Body of pancreas (tissue), 4 donors: ENCODE data around the gene IFI30.

ENCODE experiments used
- POLR2A ChIP-seq, 3 donors: fragments of 450-650 bp; IDR thresholded peaks; one replicate each; pipeline ENCODE4 v1.6.1; 2016; ENCODE audit warnings: antibody characterized with exemption in 3 of 3, mild to moderate bottlenecking in 2 of 3
- TF ChIP-seq, protein P1 (sequence below), 7 experiments: fragments of 450-650 bp in 4 of 7; fragments of 200-600 bp in 3 of 7; sonication (generic) in 3 of 7; IDR thresholded peaks; one replicate each; pipeline ENCODE4 v1.5.1; 2016 to 2019; ENCODE audit warnings: antibody characterized with exemption in 7 of 7

DNA sequence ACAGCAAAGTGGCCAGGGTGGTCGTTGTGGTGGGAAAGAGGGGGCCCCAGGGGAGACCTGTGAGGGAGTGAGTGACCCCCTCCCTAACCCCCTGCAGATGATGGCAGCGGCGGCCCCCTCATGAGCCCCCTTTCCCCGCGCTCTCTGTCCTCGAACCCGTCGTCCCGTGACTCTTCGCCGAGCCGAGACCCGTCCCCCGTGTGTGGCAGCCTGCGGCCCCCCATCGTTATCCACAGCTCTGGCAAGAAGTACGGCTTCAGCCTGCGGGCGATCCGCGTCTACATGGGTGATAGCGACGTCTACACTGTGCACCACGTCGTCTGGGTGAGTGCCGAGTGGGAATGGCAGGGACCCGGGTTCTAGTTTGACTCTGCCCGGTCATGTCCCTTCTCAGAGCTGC is 28.7 kb upstream of the IFI30 start:
- TF ChIP-seq, protein P1, sequence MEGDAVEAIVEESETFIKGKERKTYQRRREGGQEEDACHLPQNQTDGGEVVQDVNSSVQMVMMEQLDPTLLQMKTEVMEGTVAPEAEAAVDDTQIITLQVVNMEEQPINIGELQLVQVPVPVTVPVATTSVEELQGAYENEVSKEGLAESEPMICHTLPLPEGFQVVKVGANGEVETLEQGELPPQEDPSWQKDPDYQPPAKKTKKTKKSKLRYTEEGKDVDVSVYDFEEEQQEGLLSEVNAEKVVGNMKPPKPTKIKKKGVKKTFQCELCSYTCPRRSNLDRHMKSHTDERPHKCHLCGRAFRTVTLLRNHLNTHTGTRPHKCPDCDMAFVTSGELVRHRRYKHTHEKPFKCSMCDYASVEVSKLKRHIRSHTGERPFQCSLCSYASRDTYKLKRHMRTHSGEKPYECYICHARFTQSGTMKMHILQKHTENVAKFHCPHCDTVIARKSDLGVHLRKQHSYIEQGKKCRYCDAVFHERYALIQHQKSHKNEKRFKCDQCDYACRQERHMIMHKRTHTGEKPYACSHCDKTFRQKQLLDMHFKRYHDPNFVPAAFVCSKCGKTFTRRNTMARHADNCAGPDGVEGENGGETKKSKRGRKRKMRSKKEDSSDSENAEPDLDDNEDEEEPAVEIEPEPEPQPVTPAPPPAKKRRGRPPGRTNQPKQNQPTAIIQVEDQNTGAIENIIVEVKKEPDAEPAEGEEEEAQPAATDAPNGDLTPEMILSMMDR (IDR thresholded peaks at IDR 0.05): no peak
- TF ChIP-seq POLR2A (IDR thresholded peaks at IDR 0.05): no peak
